Uterus (tissue), 2 donors: ENCODE results near the gene ZNF689.

Experiments
- POLR2A ChIP-seq, 2 donors: fragments of 450-650 bp; IDR thresholded peaks; one replicate each; pipeline ENCODE4 v1.6.1; 2016; ENCODE audit warnings: antibody characterized with exemption in 2 of 2, mild to moderate bottlenecking in 1 of 2, moderate library complexity in 1 of 2
- TF ChIP-seq, protein P1 (sequence below), 4 experiments: fragments of 200-600 bp in 2 of 4; fragments of 450-650 bp in 2 of 4; sonication (generic) in 2 of 4; IDR thresholded peaks; one replicate each; pipeline ENCODE4 v1.5.1; 2016 to 2019; ENCODE audit warnings: antibody characterized with exemption in 4 of 4, mild to moderate bottlenecking in 2 of 4, moderate library complexity in 1 of 4

DNA sequence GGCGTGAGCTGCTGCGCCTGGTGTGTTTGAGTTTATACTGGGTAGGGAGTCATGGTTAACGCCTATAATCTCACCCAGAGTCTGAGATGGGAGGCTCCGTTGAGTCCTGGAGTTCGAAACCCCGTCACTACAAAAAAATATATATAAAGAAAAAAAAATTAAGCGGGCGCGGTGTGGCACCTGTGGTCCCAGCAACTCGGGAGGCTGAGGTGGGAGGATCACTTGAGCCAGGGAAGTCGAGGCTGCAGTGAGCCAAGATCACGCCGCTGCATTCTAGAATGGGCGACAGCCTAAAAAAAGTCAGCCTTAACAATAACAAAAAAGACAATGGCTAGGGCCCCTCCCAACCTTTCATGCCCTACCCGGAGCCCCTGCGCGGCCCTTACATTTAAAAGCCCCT, 23.3 kb upstream of the ZNF689 start:
- TF ChIP-seq, protein P1, sequence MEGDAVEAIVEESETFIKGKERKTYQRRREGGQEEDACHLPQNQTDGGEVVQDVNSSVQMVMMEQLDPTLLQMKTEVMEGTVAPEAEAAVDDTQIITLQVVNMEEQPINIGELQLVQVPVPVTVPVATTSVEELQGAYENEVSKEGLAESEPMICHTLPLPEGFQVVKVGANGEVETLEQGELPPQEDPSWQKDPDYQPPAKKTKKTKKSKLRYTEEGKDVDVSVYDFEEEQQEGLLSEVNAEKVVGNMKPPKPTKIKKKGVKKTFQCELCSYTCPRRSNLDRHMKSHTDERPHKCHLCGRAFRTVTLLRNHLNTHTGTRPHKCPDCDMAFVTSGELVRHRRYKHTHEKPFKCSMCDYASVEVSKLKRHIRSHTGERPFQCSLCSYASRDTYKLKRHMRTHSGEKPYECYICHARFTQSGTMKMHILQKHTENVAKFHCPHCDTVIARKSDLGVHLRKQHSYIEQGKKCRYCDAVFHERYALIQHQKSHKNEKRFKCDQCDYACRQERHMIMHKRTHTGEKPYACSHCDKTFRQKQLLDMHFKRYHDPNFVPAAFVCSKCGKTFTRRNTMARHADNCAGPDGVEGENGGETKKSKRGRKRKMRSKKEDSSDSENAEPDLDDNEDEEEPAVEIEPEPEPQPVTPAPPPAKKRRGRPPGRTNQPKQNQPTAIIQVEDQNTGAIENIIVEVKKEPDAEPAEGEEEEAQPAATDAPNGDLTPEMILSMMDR (IDR thresholded peaks at IDR 0.05) = no peak
- TF ChIP-seq POLR2A (IDR thresholded peaks at IDR 0.05) = no peak
